H1 (cell line): ENCODE measurements around the gene ZC3H7B. TPM values are rescaled to one million over a fixed set of nuclear protein-coding genes. Genes with fewer than 3 reads are reported as not detected.

Experiments used
- CTCF ChIA-PET: fragments of 300-600 bp; sonication (Branson Sonifier 250); formaldehyde crosslinking; loops from one replicate; lab custom pipeline; 2021; ENCODE audit not compliant: partially characterized antibody; lab: Charles Lee
- POLR2A ChIA-PET: fragments of 300-600 bp; sonication (Branson Sonifier 250); formaldehyde crosslinking; loops from one replicate; lab custom pipeline; 2021; ENCODE audit warnings: inconsistent platforms; ENCODE audit not compliant: partially characterized antibody; lab: Charles Lee
- DNase-seq, 2 experiments: peaks; one replicate each; pipeline versions ENCODE4 v3.0.0 to v3.0.0-alpha.2; 2010 to 2022; ENCODE audit warnings: low spot score in 2 of 2, low read depth in 1 of 2, mixed read lengths in 1 of 2
- FAIRE-seq: peaks from 2 replicates; lab custom pipeline; 2011; peaks lifted over from hg19 to GRCh38; lab: Jason Lieb, UNC
- H2AFZ ChIP-seq: 2 replicates; pipeline ENCODE4 v1.8.1; 2012; ENCODE audit warnings: low read length, inconsistent platforms
- H2AK5ac ChIP-seq: 2 replicates; pipeline ENCODE4 v1.6.1; 2013; ENCODE audit warnings: low read depth, low read length
- H2BK120ac ChIP-seq: replicated peaks from 2 replicates; pipeline ENCODE3; 2013; ENCODE audit warnings: low read depth, low read length, inconsistent platforms
- H2BK12ac ChIP-seq: 2 replicates; pipeline ENCODE4 v1.6.1; 2013; ENCODE audit warnings: low read depth, low read length
- H2BK15ac ChIP-seq: 2 replicates; pipeline ENCODE4 v1.6.1; 2013; ENCODE audit warnings: low read length
- H2BK20ac ChIP-seq: 2 replicates; pipeline ENCODE4 v1.6.1; 2013; ENCODE audit warnings: low read length
- H2BK5ac ChIP-seq: 2 replicates; pipeline ENCODE4 v1.6.1; 2013; ENCODE audit warnings: low read depth, low read length
- H3K14ac ChIP-seq: 2 replicates; pipeline ENCODE4 v1.6.1; 2013; ENCODE audit warnings: inconsistent platforms; ENCODE audit not compliant: insufficient read length
- H3K18ac ChIP-seq: 2 replicates; pipeline ENCODE4 v1.6.1; 2013; ENCODE audit warnings: low read length; ENCODE audit errors: extremely low read depth
- H3K23ac ChIP-seq: 2 replicates; pipeline ENCODE4 v1.6.1; 2013; ENCODE audit warnings: inconsistent platforms; ENCODE audit not compliant: insufficient read length
- H3K23me2 ChIP-seq: 2 replicates; pipeline ENCODE4 v1.6.1; 2013; ENCODE audit warnings: low read depth, low read length
- H3K27ac ChIP-seq: 2 replicates; pipeline ENCODE4 v1.6.1; 2011; ENCODE audit warnings: low read depth, low read length, inconsistent platforms
- H3K27me3 ChIP-seq, 4 experiments: replicated peaks in 1 of 4; 1 replicate in 1 of 4; 2 replicates in 3 of 4; pipeline versions ENCODE4 v1.6.1 to v1.8.1; 2011 to 2013; ENCODE audit warnings: low read length in 3 of 4, mild to moderate bottlenecking in 3 of 4, inconsistent platforms in 2 of 4, mixed read lengths in 2 of 4, moderate library complexity in 1 of 4; ENCODE audit not compliant: control insufficient read depth in 3 of 4, insufficient read depth in 3 of 4; ENCODE audit errors: extremely low read depth in 1 of 4
- H3K36me3 ChIP-seq, 4 experiments: 2 replicates each; pipeline versions ENCODE4 v1.6.1 to v1.8.1; 2011 to 2013; ENCODE audit warnings: mild to moderate bottlenecking in 4 of 4, low read length in 3 of 4, moderate library complexity in 2 of 4, control low read depth in 1 of 4, inconsistent platforms in 1 of 4; ENCODE audit not compliant: insufficient read depth in 4 of 4, control insufficient read depth in 2 of 4
- H3K4ac ChIP-seq: replicated peaks from 2 replicates; pipeline ENCODE3; 2013; ENCODE audit warnings: low read length, low read depth, mixed read lengths, inconsistent platforms; ENCODE audit not compliant: insufficient read length
- H3K4me1 ChIP-seq, 4 experiments: replicated peaks in 1 of 4; 1 replicate in 1 of 4; 2 replicates in 3 of 4; pipeline versions ENCODE4 v1.6.1 to v1.8.1; 2011 to 2013; ENCODE audit warnings: low read length in 3 of 4, inconsistent platforms in 2 of 4, mixed read lengths in 1 of 4; ENCODE audit not compliant: insufficient read depth in 4 of 4, control insufficient read depth in 3 of 4
- H3K4me2 ChIP-seq, 2 experiments: 2 replicates each; pipeline versions ENCODE4 v1.6.1 to v1.8.1; 2011 to 2013; ENCODE audit warnings: low read depth in 2 of 2, low read length in 2 of 2, control low read depth in 1 of 2, inconsistent platforms in 1 of 2, mild to moderate bottlenecking in 1 of 2; ENCODE audit not compliant: insufficient read depth in 1 of 2
- H3K4me3 ChIP-seq, 4 experiments: fragments of 200-600, 300-600 bp in 1 of 4; sonication (generic), shearing (Covaris generic), sonication (Bioruptor Twin) in 1 of 4; 2 replicates each; pipeline versions ENCODE4 v1.5.1 to v1.8.1; 2011 to 2016; ENCODE audit warnings: low read length in 4 of 4, low read depth in 3 of 4, control low read depth in 2 of 4, inconsistent platforms in 2 of 4, mild to moderate bottlenecking in 2 of 4, mixed read lengths in 1 of 4, moderate library complexity in 1 of 4; ENCODE audit not compliant: insufficient read depth in 2 of 4; ENCODE audit errors: extremely low read depth in 1 of 4
- H3K56ac ChIP-seq: replicated peaks from 2 replicates; pipeline ENCODE3; 2013; ENCODE audit warnings: low read depth, mild to moderate bottlenecking, mixed read lengths, low read length, inconsistent platforms; ENCODE audit not compliant: insufficient read length
- H3K79me1 ChIP-seq: 2 replicates; pipeline ENCODE4 v1.6.1; 2013; ENCODE audit warnings: low read depth, low read length, control low read depth
- H3K79me2 ChIP-seq, 2 experiments: 2 replicates each; pipeline versions ENCODE4 v1.6.1 to v1.8.1; 2012 to 2013; ENCODE audit warnings: low read length in 2 of 2, mild to moderate bottlenecking in 2 of 2, inconsistent platforms in 1 of 2; ENCODE audit not compliant: insufficient read depth in 2 of 2, control insufficient read depth in 1 of 2
- H3K9ac ChIP-seq, 4 experiments: replicated peaks in 1 of 4; 1 replicate in 1 of 4; 2 replicates in 3 of 4; pipeline versions ENCODE4 v1.6.1 to v1.8.1; 2011 to 2013; ENCODE audit warnings: low read depth in 3 of 4, low read length in 3 of 4, control low read depth in 2 of 4, mild to moderate bottlenecking in 2 of 4, moderate library complexity in 2 of 4, inconsistent platforms in 1 of 4; ENCODE audit errors: extremely low read depth in 1 of 4
- H3K9me3 ChIP-seq, 2 experiments: 2 replicates each; pipeline versions ENCODE4 v1.6.1 to v1.8.1; 2012 to 2013; ENCODE audit warnings: mild to moderate bottlenecking in 2 of 2, moderate library complexity in 2 of 2, control low read depth in 1 of 2, inconsistent platforms in 1 of 2, low read depth in 1 of 2, low read length in 1 of 2, mixed read lengths in 1 of 2; ENCODE audit not compliant: insufficient read depth in 2 of 2
- H4K20me1 ChIP-seq, 2 experiments: replicated peaks in 1 of 2; 2 replicates each; pipeline versions ENCODE3 to v1.8.1; 2011 to 2013; ENCODE audit warnings: inconsistent platforms in 2 of 2, low read length in 2 of 2, mild to moderate bottlenecking in 1 of 2; ENCODE audit not compliant: insufficient read depth in 2 of 2, control insufficient read depth in 1 of 2
- H4K5ac ChIP-seq: 2 replicates; pipeline ENCODE4 v1.6.1; 2013; ENCODE audit warnings: low read length, low read depth, mixed read lengths, inconsistent platforms; ENCODE audit not compliant: insufficient read length
- H4K8ac ChIP-seq: 2 replicates; pipeline ENCODE4 v1.8.0; 2013; ENCODE audit warnings: mild to moderate bottlenecking, moderate library complexity, low read length, inconsistent platforms; ENCODE audit not compliant: insufficient read depth; ENCODE audit errors: extremely low read depth
- H4K91ac ChIP-seq: replicated peaks from 2 replicates; pipeline ENCODE3; 2013; ENCODE audit warnings: low read length, mixed read lengths, inconsistent platforms; ENCODE audit not compliant: insufficient read length
- TAF1 ChIP-seq: IDR thresholded peaks from 2 replicates; pipeline ENCODE4 v1.6.1; 2011; ENCODE audit warnings: mild to moderate bottlenecking, low read depth, low read length
- ZNF274 ChIP-seq: IDR thresholded peaks from 2 replicates; pipeline ENCODE4 v1.7.0; 2012; ENCODE audit warnings: low read length, borderline replicate concordance; ENCODE audit errors: extremely low read depth
- WGBS, 2 experiments: shearing (Covaris generic) in 1 of 2; methylation state at CpG; one replicate each; pipeline versions ENCODE4 v1.1.6 to v1.1.7; 2013 to 2015; ENCODE audit warnings: low lambda C conversion rate in 2 of 2, mixed read lengths in 2 of 2, inconsistent platforms in 1 of 2, low coverage in 1 of 2, missing lambda C conversion rate in 1 of 2; ENCODE audit not compliant: insufficient replicate concordance in 2 of 2, insufficient coverage in 1 of 2, insufficient read length in 1 of 2; ENCODE audit errors: extremely low coverage in 1 of 2, missing lambda C conversion rate in 1 of 2; 5-methylcytosine and 5-hydroxymethylcytosine counted together
- polyA plus RNA-seq, 7 experiments: library from polyadenylated mRNA; depleted of rRNA in 3 of 7; stranded (reverse) in 5 of 7; unstranded in 2 of 7; fragments of >200 nt in 5 of 7; fragments of 200-250 nt in 2 of 7; gene quantifications; 1 replicate in 5 of 7; 2 replicates in 1 of 7; 4 replicates in 1 of 7; pipeline versions ENCODE4 v1.2.1 to v1.2.3, GENCODE V29; 2011 to 2013; ENCODE audit warnings: missing spikeins in 2 of 7, mixed read lengths in 2 of 7
- total RNA-seq: library from RNA; stranded (reverse); fragmentation: NEBNext Ultra II Directional; extraction: Animal tissue kit (Norgen Biotek cat#: 25700); gene quantifications from 2 replicates; pipeline ENCODE4 v1.2.1, GENCODE V29; 2021

The ZC3H7B gene
- total and polyA plus RNA-seq, 2 of the 8 experiments (the other 6 are each of a cell fraction or from before 2014, with no cell fraction given) = 35.5 to 78.6 TPM

- Histone ChIP-seq H3K79me1 (no peaks in the 10 kb centered on the region), H4K5ac (no peak overlapping the region), H3K9me3 (no peaks in the 10 kb centered on the region), H3K23ac (no peak overlapping the region), H3K18ac (peak overlapping the region; percentile 5; the same call in 1 of the 2 replicates), H4K91ac (peak overlapping the region; percentile 15), H3K27me3 (no peaks in the 10 kb centered on the region; a peak in 1 of 7 replicates), H2BK5ac (peak overlapping the region; percentile 9; the same call in 1 of the 2 replicates), H2BK12ac (peak overlapping the region; percentile 72; the same call in 1 of the 2 replicates), H3K4me1 (peaks cover 9 to 22% (median 15%) of the 10 kb centered on the region in 4 experiments), H3K79me2 (no peaks in the 10 kb centered on the region), H4K20me1 (no peaks in the 10 kb centered on the region), H2BK15ac (no peak overlapping the region), H2AK5ac (no peak overlapping the region), H2AFZ (no peak overlapping the region), H3K4me3 (no peak overlapping the region), H3K27ac (no peak overlapping the region), H2BK120ac (no peak overlapping the region), H3K4ac (no peak overlapping the region), H3K9ac (no peak overlapping the region), H4K8ac (no peak overlapping the region; the same call in 1 of the 2 replicates), H3K36me3 (no peaks in the 10 kb centered on the region), H2BK20ac (0 out of 2 replicates have a peak overlapping the region, but pooled peaks have one; percentile 1), H3K56ac (no peak overlapping the region), H3K4me2 (no peak overlapping the region), H3K14ac (no peak overlapping the region), H3K23me2 (no peaks in the 10 kb centered on the region)
- FAIRE-seq (no peak), DNase-seq (no peak)
- TF ChIP-seq TAF1 (0 out of 2 replicates have a peak, but pooled peaks have one; percentile 16), ZNF274 (no peak)
- CTCF ChIA-PET = interaction anchor here (0.6 to 1.8 kb wide), 4 partner anchors 12 to 192 kb away, joined by 3 to 5 read pairs (median 4); no protein-coding TSS in a partner anchor
- 88% methylated on average over 18 of the region's 18 CpGs; no CpG with 5 or more reads in 1 of the 2 experiments for WGBS, 2 experiments
- POLR2A ChIA-PET = interaction anchor here (0.6 to 11.5 kb wide), 5 partner anchors 11 to 44 kb away, joined by 3 to 129 read pairs (median 4); partner anchors contain the start of gene TEF
Observed at GRCh38 chr22:41367680-41368542, 66.6 kb downstream of the ZC3H7B start.
